ENCODE results near the gene ZNF148. TPM values are rescaled to one million over a fixed set of nuclear protein-coding genes. Genes with fewer than 3 reads are reported as not detected.

Gene ZNF148
- total RNA-seq, 1 experiment from 2014 or later, result 24.8 TPM

GRCh38 chr3:125213364-125213755 is 161.8 kb downstream of the ZNF148 start:
- Histone ChIP-seq H3K9me3 (ENCODE audit: control insufficient read depth, low read depth, low read length) (no peaks in the 10 kb centered on the region), H3K79me1 (ENCODE audit: insufficient read depth, low read depth, low read length, poor library complexity, severe bottlenecking) (no peaks in the 10 kb centered on the region), H3K14ac (ENCODE audit: insufficient read depth, low read length) (no peak overlapping the region), H4K91ac (ENCODE audit: insufficient read length, low read depth, low read length) (no peak overlapping the region), H2BK5ac (ENCODE audit: insufficient read length, low read length) (no peak overlapping the region), H3K23me2 (ENCODE audit: insufficient read length, low read depth, low read length, poor library complexity, severe bottlenecking) (peaks cover 6% of the 10 kb centered on the region), H3K9ac (ENCODE audit: extremely low read depth, insufficient read length, low read length) (no peak overlapping the region), H3K4me2 (ENCODE audit: insufficient read depth, insufficient read length, low read length) (peak overlapping the region; percentile 39), H3K4ac (ENCODE audit: low read depth, low read length) (no peak overlapping the region), H4K8ac (replicated peaks; ENCODE audit: insufficient read length, low read depth, low read length) (no peak overlapping the region), H2AFZ (ENCODE audit: low read length) (no peak overlapping the region), H3T11ph (ENCODE audit: low read length) (no peak overlapping the region), H2BK12ac (ENCODE audit: insufficient read length, low read depth, low read length) (no peak overlapping the region), H4K20me1 (ENCODE audit: control insufficient read depth, insufficient read depth, insufficient read length) (no peaks in the 10 kb centered on the region), H3K79me2 (ENCODE audit: insufficient read depth, low read length) (0 out of 2 replicates have a peak, but pooled peaks cover 1% of the 10 kb centered on the region), H3K23ac (ENCODE audit: insufficient read length, low read depth, low read length) (no peak overlapping the region), H2BK120ac (ENCODE audit: low read depth, low read length, poor library complexity, severe bottlenecking) (no peak overlapping the region), H2BK15ac (ENCODE audit: low read depth, low read length) (no peak overlapping the region), H3K27me3 (ENCODE audit: insufficient read depth, low read length) (no peaks in the 10 kb centered on the region), H2BK20ac (ENCODE audit: low read depth, low read length, poor library complexity, severe bottlenecking) (no peak overlapping the region), H3K56ac (ENCODE audit: insufficient read length, low read depth, low read length) (no peak overlapping the region), H3K18ac (ENCODE audit: insufficient read length, low read depth, low read length) (no peak overlapping the region), H2AK5ac (ENCODE audit: insufficient read length, low read length) (no peak overlapping the region), H4K5ac (ENCODE audit: insufficient read length, low read depth, low read length) (no peak overlapping the region), H3K27ac (ENCODE audit: insufficient read length, low read depth, low read length) (no peak overlapping the region), H3K4me1 (ENCODE audit: insufficient read depth, low read length) (no peaks in the 10 kb centered on the region)
- peaks cover 16% of the 10 kb centered on the region for H3K27me3 Mint-ChIP-seq (ENCODE audit: low read depth)
- H3K9me3 Mint-ChIP-seq, result no peaks in the 10 kb centered on the region
- peaks cover 0 to 6% (median 2%) of the 10 kb centered on the region in 3 experiments; a peak in 6 of 7 replicates for H3K36me3 Mint-ChIP-seq (ENCODE audit: insufficient read depth in 1 of 3, low read depth in 3 of 3)
- no peak for DNase-seq
- peaks cover 24 to 32% of the 10 kb centered on the region in 2 experiments for H3K4me1 Mint-ChIP-seq
- no peak for TF ChIP-seq CTCF (conservative IDR thresholded peaks at IDR 0.05)
- no peak overlapping the region for H3K27ac Mint-ChIP-seq
- H3K4me3 Mint-ChIP-seq, result peak overlapping the region; percentile 2 to 71; a peak in 4 of 5 replicates
- WGBS (ENCODE audit: extremely low coverage, insufficient read length, low lambda C conversion rate), result no CpG with 5 or more reads among the region's 4 CpGs

Data from H9 (cell line).